Keratinocyte (primary cell): ENCODE data around the gene PFKM.

Experiments
- EZH2 ChIP-seq: IDR thresholded peaks from one replicate; pipeline ENCODE4 v1.6.1; 2012; ENCODE audit warnings: inconsistent platforms, mild to moderate bottlenecking, low read length, moderate library complexity
- TF ChIP-seq, protein P1 (sequence below), 3 experiments: IDR thresholded peaks in 1 of 3; conservative IDR thresholded peaks in 1 of 3; optimal IDR thresholded peaks in 1 of 3; 2 replicates in 2 of 3; 3 replicates in 1 of 3; pipeline versions ENCODE3 to v1.5.1; 2011; ENCODE audit warnings: low read length in 3 of 3, mild to moderate bottlenecking in 3 of 3, moderate library complexity in 2 of 3, control low read depth in 1 of 3, inconsistent platforms in 1 of 3; ENCODE audit not compliant: insufficient read depth in 2 of 3; ENCODE audit errors: extremely low read depth in 1 of 3

DNA sequence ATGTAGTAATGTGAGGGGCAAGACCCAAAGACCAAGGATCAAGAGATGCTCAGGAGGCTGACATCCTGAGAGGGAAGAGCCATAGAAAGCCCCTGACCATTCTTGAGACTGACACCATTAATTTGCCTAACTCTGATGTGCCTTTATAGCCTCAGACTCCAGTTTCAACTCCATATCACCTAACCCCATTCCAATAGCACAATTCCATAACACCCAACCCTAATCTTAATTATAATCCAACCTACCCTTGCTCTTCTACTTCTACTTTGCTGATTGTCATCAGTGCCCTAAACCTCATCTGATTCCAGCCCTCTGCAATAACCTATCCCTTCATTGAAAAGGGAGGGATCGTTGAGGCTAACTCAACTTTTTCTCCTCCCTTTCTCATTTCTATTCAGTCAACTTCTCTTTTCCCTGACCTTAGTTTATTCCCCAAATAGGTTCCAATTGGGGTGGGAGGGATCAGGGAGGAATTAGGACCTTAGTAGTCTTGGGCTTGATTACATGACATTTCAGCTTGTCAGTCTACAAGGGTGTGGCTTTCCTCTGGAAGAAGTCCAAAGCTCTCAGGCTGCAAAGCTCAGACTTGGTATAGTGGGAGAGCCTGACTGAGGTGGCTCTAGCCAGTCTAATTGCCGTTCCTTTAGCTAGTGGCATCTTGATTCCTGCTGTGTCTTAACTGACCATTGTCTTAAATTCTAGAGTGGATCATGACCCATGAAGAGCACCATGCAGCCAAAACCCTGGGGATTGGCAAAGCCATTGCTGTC, 3.1 kb downstream of the PFKM start:
- TF ChIP-seq EZH2 = no peak
- TF ChIP-seq, protein P1, sequence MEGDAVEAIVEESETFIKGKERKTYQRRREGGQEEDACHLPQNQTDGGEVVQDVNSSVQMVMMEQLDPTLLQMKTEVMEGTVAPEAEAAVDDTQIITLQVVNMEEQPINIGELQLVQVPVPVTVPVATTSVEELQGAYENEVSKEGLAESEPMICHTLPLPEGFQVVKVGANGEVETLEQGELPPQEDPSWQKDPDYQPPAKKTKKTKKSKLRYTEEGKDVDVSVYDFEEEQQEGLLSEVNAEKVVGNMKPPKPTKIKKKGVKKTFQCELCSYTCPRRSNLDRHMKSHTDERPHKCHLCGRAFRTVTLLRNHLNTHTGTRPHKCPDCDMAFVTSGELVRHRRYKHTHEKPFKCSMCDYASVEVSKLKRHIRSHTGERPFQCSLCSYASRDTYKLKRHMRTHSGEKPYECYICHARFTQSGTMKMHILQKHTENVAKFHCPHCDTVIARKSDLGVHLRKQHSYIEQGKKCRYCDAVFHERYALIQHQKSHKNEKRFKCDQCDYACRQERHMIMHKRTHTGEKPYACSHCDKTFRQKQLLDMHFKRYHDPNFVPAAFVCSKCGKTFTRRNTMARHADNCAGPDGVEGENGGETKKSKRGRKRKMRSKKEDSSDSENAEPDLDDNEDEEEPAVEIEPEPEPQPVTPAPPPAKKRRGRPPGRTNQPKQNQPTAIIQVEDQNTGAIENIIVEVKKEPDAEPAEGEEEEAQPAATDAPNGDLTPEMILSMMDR (optimal IDR thresholded peaks at IDR 0.05 in 1 of 3, IDR thresholded peaks at IDR 0.05 in 1 of 3, conservative IDR thresholded peaks at IDR 0.05 in 1 of 3; ENCODE audit: extremely low read depth in 1 of 3, insufficient read depth in 2 of 3, low read length in 3 of 3) = no peak
